HFF-Myc (cell line): ENCODE data around the gene SEMA3B.

Experiments used
- DNase-seq: peaks from one replicate; pipeline ENCODE4 v3.0.0-alpha.2; 2011; ENCODE audit warnings: low read depth; ENCODE audit errors: extremely low read depth
- H3K4me3 ChIP-seq: replicated peaks from 2 replicates; pipeline ENCODE4 v1.5.1; 2011; ENCODE audit warnings: low read depth, mild to moderate bottlenecking, control low read depth, low read length
- TF ChIP-seq, protein P1 (sequence below): IDR thresholded peaks from 2 replicates; pipeline ENCODE4 v1.5.1; 2012; ENCODE audit warnings: mild to moderate bottlenecking, low read depth, low read length, control low read depth; ENCODE audit errors: missing control alignments

SEMA3B gene

DNA sequence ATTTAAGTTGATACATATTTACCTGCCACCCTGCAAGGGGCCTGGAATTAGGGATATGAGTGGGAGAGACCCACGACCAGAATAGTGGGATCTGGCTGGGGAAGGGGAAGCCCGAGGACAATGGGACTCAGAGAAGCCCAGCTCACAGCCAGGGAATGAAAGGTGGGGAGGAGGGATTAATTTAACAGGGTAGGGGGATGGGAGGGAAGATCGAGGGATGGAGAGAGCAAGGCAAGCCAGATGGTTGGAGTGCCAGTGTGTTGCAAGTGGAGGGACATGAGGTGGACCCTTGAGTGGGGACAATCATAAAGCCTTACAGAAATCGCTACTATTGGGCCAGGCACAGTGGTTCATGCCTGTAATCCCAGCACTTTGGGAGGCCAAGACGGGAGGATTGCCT lies 37.4 kb upstream of the SEMA3B start:
- H3K4me3 ChIP-seq, result no peak overlapping the region
- TF ChIP-seq, protein P1, sequence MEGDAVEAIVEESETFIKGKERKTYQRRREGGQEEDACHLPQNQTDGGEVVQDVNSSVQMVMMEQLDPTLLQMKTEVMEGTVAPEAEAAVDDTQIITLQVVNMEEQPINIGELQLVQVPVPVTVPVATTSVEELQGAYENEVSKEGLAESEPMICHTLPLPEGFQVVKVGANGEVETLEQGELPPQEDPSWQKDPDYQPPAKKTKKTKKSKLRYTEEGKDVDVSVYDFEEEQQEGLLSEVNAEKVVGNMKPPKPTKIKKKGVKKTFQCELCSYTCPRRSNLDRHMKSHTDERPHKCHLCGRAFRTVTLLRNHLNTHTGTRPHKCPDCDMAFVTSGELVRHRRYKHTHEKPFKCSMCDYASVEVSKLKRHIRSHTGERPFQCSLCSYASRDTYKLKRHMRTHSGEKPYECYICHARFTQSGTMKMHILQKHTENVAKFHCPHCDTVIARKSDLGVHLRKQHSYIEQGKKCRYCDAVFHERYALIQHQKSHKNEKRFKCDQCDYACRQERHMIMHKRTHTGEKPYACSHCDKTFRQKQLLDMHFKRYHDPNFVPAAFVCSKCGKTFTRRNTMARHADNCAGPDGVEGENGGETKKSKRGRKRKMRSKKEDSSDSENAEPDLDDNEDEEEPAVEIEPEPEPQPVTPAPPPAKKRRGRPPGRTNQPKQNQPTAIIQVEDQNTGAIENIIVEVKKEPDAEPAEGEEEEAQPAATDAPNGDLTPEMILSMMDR, result no peak
- DNase-seq, result no peak

DNA sequence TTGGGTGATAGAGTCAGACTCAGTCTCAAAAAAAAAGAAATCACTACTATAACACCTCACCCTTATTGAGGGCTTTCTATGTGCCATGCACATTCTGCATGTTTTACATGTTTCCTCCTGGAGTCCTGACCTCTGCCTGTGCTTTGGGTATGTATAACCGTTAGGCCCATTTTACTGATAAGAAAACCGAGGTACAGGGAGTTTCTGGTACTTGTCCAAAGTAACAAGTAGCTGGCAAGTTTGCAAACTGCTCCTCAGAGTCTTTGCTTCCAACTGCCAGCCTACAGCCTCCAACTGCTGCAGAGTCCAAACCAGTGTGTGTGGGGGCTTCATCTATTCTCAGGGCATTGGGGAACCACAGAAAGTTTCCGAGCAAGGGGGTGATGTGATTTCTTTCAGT lies 36.6 kb upstream of the SEMA3B start:
- no peak for DNase-seq
- TF ChIP-seq, protein P1, result no peak
- no peak overlapping the region for H3K4me3 ChIP-seq

DNA sequence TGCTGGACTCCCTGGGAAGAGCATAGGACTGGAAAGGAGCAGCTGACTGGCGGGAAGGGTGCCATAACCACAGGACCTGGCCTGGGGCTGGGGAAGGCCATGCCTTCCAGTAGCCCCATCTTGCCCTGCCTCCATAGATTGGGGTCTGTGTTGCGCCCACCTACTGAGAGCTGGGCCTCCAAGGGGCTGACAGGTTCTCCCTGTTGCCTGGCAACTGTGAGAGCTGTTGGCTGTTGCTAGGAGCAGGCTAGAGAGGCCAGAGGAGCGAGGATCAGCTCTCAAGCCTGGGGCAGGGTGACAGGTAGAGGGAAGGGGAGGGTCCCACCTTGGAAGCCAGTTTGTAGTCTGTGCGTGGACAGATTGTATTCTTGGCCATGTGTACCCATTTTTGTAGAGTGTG lies 35.8 kb upstream of the SEMA3B start:
- DNase-seq, result no peak
- TF ChIP-seq, protein P1, result no peak
- H3K4me3 ChIP-seq, result no peak overlapping the region

DNA sequence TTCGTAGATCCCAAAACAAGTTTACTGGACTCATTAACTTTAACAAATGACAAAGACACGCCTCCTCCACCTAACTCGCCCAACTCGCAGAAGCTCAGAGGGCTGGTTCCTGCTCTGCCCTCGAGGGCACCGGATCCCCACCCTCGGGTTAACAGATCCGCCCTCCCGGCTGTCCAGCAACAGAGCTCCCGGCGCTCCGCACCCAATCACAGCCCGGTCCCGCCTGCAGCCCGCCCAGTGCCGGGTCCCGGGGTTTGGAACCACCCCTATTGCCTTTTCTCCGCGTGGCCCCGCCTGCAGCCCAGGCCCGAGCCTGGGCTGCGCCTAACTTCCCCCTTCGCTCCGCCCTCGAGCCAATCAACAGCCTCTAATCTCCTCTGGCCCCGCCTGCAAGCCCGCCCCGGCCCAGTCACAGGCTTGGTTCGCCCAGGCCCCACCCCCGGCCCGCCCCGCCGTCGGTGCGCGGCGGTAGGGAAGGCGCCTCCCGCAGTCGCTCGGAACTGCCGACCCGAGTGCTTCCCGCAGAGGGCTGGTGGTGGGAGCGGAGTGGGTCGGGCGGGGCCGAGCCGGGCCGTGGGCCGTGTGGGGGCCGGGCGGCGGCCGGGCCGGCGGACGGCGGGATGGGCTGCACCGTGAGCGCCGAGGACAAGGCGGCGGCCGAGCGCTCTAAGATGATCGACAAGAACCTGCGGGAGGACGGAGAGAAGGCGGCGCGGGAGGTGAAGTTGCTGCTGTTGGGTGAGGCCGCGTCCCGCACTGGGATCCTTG lies 33.0 kb upstream of the SEMA3B start, which contains the start of gene GNAI2:
GNAI2 (plus strand) TSS at position 489 of the 768 bp plus-strand sequence; CDS start at position 621, 132 bp downstream.
- TF ChIP-seq, protein P1, result no peak
- peak within 1 kb of the TSS; percentile 86 for H3K4me3 ChIP-seq
- peak; percentile 82 for DNase-seq

DNA sequence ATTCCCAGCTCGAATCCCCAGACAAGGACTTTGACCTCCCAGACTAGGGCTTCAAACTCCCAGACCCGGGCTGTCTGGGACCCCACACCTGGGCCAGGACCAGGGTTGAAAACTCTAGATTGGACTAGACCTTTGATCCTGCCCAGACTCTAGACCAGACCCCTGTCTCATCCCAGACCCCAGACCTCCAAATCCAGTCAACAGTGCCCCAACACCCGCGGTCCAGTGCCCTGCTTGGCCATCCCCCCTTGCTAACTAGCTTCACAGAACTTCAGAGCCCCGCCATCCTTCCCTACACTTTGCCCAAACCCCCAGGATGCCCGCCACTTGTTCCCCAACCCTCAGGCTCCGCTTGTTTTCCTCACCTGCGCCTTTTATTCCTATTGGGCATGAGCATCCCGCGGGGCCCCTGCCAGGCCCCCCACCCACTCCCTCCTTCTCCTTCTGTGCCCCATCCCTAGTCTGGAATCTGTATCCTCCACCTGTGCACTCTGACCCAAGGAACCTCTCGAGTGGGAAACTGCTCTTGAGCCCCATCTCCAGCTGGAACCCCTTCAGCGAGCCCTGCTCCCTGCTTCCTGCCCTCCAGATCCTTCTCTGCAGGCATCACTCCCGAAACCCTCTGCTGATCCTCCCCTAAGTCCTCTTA lies 32.3 kb upstream of the SEMA3B start:
- peak overlapping the region; percentile 86 for H3K4me3 ChIP-seq
- TF ChIP-seq, protein P1, result no peak

DNA sequence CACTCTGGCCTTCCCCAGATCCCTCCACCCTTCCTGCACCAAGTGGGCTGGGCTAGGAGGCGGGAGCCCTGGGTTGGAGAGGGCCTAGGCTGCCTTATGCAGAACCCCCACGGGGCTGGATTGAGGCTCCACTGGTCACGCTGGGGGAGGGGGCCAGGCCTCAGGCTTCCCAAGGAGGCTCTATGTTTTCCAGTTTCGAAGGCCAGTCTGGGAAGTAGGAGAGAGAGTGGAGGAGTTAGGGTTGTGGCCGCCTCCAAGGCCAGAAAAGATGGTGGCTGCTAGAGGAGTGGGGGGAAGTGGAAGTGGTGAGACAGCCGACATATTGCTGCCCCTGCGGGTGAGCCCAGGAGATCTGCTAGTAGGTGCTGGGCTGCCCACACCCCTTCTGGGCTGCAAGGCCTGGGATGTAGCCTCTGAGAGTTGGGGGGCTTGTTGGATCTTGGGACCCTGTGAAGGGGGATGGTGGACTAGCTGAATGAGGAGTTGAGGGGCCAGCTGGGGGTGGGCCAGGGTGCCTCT lies 31.8 kb upstream of the SEMA3B start:
- no peak for DNase-seq
- TF ChIP-seq, protein P1, result no peak
- H3K4me3 ChIP-seq, result peak overlapping the region; percentile 86

More for the DNA sequence above, 32.3 kb upstream of the SEMA3B start:
- no peak for DNase-seq
